ENCODE results near the gene DUSP16.

The DUSP16 gene

DNA sequence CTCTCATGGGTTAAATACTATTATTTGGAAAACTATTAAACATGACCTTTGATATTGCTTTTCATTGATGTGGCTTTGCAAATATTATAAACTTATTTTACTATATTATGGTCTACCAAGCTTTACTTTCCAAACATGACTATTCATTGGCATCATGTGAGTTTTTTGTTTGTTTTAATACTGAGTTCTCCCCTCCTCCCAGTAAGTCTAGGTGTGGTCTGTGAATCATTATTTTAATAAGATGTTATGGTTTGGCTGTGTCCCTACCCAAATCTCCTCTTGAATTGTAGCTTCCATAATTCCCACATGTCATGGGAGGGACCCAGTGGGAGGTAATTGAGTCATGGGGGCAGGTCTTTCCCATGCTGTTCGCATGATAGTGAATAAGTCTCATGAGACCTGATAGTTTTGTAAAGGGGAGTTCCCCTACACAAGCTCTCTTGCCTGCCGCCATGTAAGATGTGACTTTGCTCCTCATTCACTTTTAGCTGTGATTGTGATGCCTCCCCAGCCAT, 125.8 kb downstream of the DUSP16 start:
- no peak for DNase-seq

GRCh38 chr12:12433203-12433731, 129.4 kb downstream of the DUSP16 start:
- DNase-seq: no peak

- no peak for DNase-seq
Observed at GRCh38 chr12:12432364-12432763, 130.3 kb downstream of the DUSP16 start.

DNA sequence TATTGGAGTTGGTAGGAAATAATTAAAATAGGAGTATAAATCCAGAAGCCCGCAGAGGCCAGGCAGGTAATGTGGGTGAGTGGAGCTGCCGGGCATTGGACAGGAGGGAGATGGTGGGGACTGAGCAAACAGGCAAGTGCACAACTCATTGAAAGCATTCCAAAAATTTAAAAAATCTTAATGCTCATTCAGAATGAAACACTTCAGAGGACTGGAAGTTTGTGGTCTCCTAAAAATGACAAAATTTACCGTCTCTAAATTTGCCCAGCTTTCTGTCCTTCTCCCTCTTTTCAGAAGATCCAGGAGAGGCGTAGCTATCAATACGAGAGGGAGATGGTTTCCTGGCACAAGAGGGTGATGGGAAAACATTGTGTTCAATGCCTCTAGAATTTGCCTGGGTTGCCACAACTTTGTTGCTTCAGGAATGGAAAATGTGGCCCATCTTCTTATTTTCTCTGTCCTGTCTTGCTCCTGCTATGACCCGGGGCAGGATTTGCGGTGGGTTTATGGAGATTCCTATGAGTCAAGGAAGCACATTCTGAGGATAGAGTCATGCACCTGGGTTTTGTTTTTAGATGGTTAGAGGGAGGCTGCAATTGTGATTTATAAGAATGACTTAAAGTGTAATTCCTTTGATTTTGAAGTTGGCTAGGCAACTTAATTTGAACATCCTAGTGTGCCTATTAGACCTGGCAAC, 133.6 kb downstream of the DUSP16 start:
- no peak for DNase-seq

DNA sequence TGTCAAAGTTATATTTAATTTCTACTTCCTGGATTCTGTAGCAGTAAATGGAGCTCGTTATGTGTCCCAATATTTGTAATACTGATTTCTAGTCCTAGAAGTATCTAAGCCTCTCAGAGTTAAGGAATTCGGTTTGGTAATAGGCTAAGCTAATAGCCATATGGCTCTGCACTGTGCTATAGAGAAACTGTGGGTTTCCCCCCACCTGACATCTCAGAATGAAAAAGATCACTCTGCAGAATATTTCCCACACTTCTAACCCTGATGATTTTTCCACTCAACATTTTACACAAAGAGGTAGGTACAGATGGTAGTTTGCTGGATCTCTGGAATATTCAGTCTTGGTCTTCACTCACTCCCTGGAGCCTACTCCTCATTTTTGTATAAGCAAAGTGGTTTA, 134.6 kb downstream of the DUSP16 start:
- DNase-seq: no peak

DNA sequence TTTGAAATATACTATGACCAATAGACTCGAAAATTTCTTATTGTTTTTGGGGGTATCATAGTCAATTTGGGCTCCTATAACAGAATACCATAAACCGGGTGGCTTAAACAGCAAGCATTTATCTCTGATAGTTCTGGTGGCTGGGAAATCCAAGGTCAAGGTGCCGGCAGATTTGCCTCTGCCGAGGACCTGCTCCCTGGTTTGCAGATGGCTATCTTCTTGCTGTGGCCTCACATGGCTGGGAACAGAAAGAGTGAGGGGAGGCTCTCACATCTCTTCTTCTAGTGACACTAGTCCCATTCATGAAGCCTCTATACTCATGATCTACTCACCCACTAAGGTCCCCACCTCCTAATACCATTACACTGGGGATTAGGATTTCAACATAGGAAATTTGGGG, 135.1 kb downstream of the DUSP16 start:
- no peak for DNase-seq

GRCh38 chr12:12425616-12426015, 137.0 kb downstream of the DUSP16 start:
- DNase-seq: no peak

GRCh38 chr12:12425001-12425400, 137.7 kb downstream of the DUSP16 start:
- no peak for DNase-seq
